ENCODE results near the gene FAM13A. TPM values are rescaled to one million over a fixed set of nuclear protein-coding genes. Genes with fewer than 3 reads are reported as not detected.

FAM13A gene
- total and polyA plus RNA-seq, 2 of the 13 experiments (the other 11 are each of a cell fraction or from before 2014, with no cell fraction given), result 1.2 to 36.2 TPM

DNA sequence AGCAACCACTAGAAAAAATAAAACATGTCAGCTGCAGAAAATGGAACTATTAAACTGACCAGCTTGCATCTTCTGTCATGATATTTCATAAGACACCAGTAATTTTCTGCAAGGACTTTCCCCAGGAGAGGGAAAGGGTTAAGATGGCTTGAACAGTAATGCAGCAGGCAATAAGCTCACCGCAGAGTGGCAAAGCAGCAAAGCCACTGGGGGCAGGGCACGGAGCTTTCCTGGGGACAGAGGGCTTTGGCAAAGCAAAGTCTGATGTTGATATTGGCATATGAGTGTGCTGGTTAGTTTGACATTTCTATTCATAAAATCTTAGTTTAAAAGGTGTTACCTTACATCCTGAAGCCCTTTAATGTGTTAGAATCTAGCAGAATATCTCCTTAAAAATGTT, 304.2 kb downstream of the FAM13A start:
- no TSS peak for BruUV-seq (replicated peaks)
- H4K20me1 ChIP-seq (ENCODE audit: insufficient read depth, low read length), result no peaks in the 10 kb centered on the region
- H3K4me3 ChIP-seq (replicated peaks in 1 of 3; ENCODE audit: insufficient read depth in 1 of 3, low read depth in 2 of 3, low read length in 3 of 3), result no peak overlapping the region
- in situ Hi-C loops (cut with HindIII; ENCODE audit: extremely low pct_ligation_motif_present, low pct_unique_long_range_greater_than_20kb) (no loop called here), intact Hi-C loops (cut with micrococcal nuclease; ENCODE audit: unreplicated experiment) (loop anchor here (5.0 kb wide), 1 partner anchor 60 kb away; no protein-coding TSS in a partner anchor)
- H3K4me2 ChIP-seq (ENCODE audit: low read depth, low read length), result no peak overlapping the region
- no peak overlapping the region for H2AFZ ChIP-seq (ENCODE audit: low read length)
- POLR2A ChIA-PET, result interaction anchor here (1.5 kb wide), 1 partner anchor 57 kb away, joined by 9 read pairs; no protein-coding TSS in a partner anchor
- TF ChIP-seq, protein P1, sequence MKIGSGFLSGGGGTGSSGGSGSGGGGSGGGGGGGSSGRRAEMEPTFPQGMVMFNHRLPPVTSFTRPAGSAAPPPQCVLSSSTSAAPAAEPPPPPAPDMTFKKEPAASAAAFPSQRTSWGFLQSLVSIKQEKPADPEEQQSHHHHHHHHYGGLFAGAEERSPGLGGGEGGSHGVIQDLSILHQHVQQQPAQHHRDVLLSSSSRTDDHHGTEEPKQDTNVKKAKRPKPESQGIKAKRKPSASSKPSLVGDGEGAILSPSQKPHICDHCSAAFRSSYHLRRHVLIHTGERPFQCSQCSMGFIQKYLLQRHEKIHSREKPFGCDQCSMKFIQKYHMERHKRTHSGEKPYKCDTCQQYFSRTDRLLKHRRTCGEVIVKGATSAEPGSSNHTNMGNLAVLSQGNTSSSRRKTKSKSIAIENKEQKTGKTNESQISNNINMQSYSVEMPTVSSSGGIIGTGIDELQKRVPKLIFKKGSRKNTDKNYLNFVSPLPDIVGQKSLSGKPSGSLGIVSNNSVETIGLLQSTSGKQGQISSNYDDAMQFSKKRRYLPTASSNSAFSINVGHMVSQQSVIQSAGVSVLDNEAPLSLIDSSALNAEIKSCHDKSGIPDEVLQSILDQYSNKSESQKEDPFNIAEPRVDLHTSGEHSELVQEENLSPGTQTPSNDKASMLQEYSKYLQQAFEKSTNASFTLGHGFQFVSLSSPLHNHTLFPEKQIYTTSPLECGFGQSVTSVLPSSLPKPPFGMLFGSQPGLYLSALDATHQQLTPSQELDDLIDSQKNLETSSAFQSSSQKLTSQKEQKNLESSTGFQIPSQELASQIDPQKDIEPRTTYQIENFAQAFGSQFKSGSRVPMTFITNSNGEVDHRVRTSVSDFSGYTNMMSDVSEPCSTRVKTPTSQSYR (CRISPR knock-in tag; IDR thresholded peaks at IDR 0.05; ENCODE audit: borderline replicate concordance), result 0 out of 2 replicates have a peak, but pooled peaks have one; percentile 43
- TF ChIP-seq ZNF652 (CRISPR knock-in tag; IDR thresholded peaks at IDR 0.05; ENCODE audit: borderline replicate concordance, low read depth) (peak; percentile 81), NCOR1 (IDR thresholded peaks at IDR 0.05; ENCODE audit: borderline replicate concordance, low read length) (no peak)
- H3K9ac ChIP-seq (ENCODE audit: insufficient read depth, low read depth, low read length), result no peak overlapping the region
- H3K27ac ChIP-seq (ENCODE audit: extremely low read length, insufficient read depth, low read length), result peak overlapping the region; percentile 84
- H3K9me3 ChIP-seq (ENCODE audit: low read length), result no peaks in the 10 kb centered on the region
- WGBS (ENCODE audit: low lambda C conversion rate), result 76% methylated on average over 2 of the region's 2 CpGs
- FAIRE-seq (no peak), DNase-seq (ENCODE audit: low spot score) (no peak), ATAC-seq (no peak)
- peaks cover 12 to 37% of the 10 kb centered on the region in 2 experiments for H3K36me3 ChIP-seq (replicated peaks in 1 of 2; ENCODE audit: control insufficient read depth in 1 of 2, insufficient read depth in 2 of 2, low read length in 2 of 2)
- CTCF ChIA-PET (ENCODE audit: low intra/inter-chr PET ratio, low total read pairs), result no interaction called here
- H3K79me2 ChIP-seq (ENCODE audit: insufficient read depth, low read length), result no peaks in the 10 kb centered on the region
- H3K27me3 ChIP-seq (ENCODE audit: control insufficient read depth in 1 of 2, insufficient read depth in 2 of 2, low read length in 2 of 2), result no peaks in the 10 kb centered on the region; a peak in 1 of 5 replicates
- H3K4me1 ChIP-seq (ENCODE audit: insufficient read depth, low read length), result peaks cover 60% of the 10 kb centered on the region

DNA sequence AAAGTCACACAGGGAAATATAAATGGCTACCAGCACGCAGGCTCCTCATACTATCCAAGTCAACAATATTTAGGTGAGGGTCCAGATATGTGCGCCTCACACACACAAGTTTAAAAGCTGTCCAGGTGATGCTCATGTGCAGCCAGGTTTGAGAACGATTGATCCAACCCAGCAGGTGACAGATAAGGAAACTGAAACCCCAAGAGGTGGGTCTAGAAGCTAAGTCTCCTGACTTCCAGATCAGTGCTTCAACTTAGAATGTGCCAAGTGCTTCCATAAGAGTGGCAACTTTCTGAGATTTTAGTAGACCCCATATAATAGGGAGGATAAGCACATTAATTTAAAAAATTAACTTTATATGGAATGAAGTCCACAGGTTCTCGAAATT, 304.9 kb downstream of the FAM13A start:
- no peak for FAIRE-seq
- no peaks in the 10 kb centered on the region for H3K9me3 ChIP-seq (ENCODE audit: low read length)
- H2AFZ ChIP-seq (ENCODE audit: low read length), result no peak overlapping the region

More for the DNA sequence above, 304.9 kb downstream of the FAM13A start:
- POLR2A ChIA-PET, result no interaction called here
- no TSS peak for BruUV-seq (replicated peaks)
- CTCF ChIA-PET (ENCODE audit: low intra/inter-chr PET ratio, low total read pairs), result no interaction called here
- Histone ChIP-seq H3K4me2 (ENCODE audit: low read depth, low read length) (no peak overlapping the region), H3K36me3 (replicated peaks in 1 of 2; ENCODE audit: control insufficient read depth in 1 of 2, insufficient read depth in 2 of 2, low read length in 2 of 2) (peaks cover 16 to 42% of the 10 kb centered on the region in 2 experiments), H3K27me3 (ENCODE audit: control insufficient read depth in 1 of 2, insufficient read depth in 2 of 2, low read length in 2 of 2) (no peaks in the 10 kb centered on the region; a peak in 1 of 5 replicates), H3K4me1 (ENCODE audit: insufficient read depth, low read length) (peaks cover 53% of the 10 kb centered on the region), H3K27ac (ENCODE audit: extremely low read length, insufficient read depth, low read length) (peak overlapping the region; percentile 84), H3K79me2 (ENCODE audit: insufficient read depth, low read length) (no peaks in the 10 kb centered on the region), H3K9ac (ENCODE audit: insufficient read depth, low read depth, low read length) (no peak overlapping the region), H3K4me3 (replicated peaks in 1 of 3; ENCODE audit: insufficient read depth in 1 of 3, low read depth in 2 of 3, low read length in 3 of 3) (no peak overlapping the region), H4K20me1 (ENCODE audit: insufficient read depth, low read length) (no peaks in the 10 kb centered on the region)
- TF ChIP-seq, protein P2, sequence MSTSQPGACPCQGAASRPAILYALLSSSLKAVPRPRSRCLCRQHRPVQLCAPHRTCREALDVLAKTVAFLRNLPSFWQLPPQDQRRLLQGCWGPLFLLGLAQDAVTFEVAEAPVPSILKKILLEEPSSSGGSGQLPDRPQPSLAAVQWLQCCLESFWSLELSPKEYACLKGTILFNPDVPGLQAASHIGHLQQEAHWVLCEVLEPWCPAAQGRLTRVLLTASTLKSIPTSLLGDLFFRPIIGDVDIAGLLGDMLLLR (CRISPR knock-in tag; IDR thresholded peaks at IDR 0.05), result no peak
- no peak for TF ChIP-seq PLRG1 (conservative IDR thresholded peaks at IDR 0.05)
- no peak for TF ChIP-seq ZNF781 (CRISPR knock-in tag; IDR thresholded peaks at IDR 0.05; ENCODE audit: borderline replicate concordance, not compliant biosample characterization)
- no peak for TF ChIP-seq HNRNPUL1 (IDR thresholded peaks at IDR 0.05; ENCODE audit: low read depth, low read length)
- no peak for TF ChIP-seq ZNF230 (CRISPR knock-in tag; IDR thresholded peaks at IDR 0.05)
- no peak for TF ChIP-seq HIC2 (CRISPR knock-in tag; IDR thresholded peaks at IDR 0.05; ENCODE audit: low read depth)
- no peak for TF ChIP-seq RARG (CRISPR knock-in tag; IDR thresholded peaks at IDR 0.05; ENCODE audit: low read depth)
- no peak for TF ChIP-seq ATM (IDR thresholded peaks at IDR 0.05; ENCODE audit: borderline replicate concordance)
- ATAC-seq, result no peak
- DNase-seq (ENCODE audit: low spot score), result no peak
- 97% methylated on average over 4 of the region's 4 CpGs for WGBS (ENCODE audit: low lambda C conversion rate)
- intact Hi-C loops (cut with micrococcal nuclease; ENCODE audit: unreplicated experiment), result loop anchor here (5.0 kb wide), 1 partner anchor 60 kb away; no protein-coding TSS in a partner anchor
- in situ Hi-C loops (cut with HindIII; ENCODE audit: extremely low pct_ligation_motif_present, low pct_unique_long_range_greater_than_20kb), result no loop called here
